Ecto neural progenitor cell (in vitro differentiated cells): ENCODE data around the gene SHOC1.
"Not testable (repeated sequence)": the region's sequence is repeated elsewhere in the genome, so short reads cannot be mapped to it uniquely, and the experiment has no call there.

Source experiments
- DNase-seq: peaks from one replicate; pipeline ENCODE4 v3.0.0-alpha.2; 2018; ENCODE audit warnings: low spot score

The SHOC1 gene

DNA sequence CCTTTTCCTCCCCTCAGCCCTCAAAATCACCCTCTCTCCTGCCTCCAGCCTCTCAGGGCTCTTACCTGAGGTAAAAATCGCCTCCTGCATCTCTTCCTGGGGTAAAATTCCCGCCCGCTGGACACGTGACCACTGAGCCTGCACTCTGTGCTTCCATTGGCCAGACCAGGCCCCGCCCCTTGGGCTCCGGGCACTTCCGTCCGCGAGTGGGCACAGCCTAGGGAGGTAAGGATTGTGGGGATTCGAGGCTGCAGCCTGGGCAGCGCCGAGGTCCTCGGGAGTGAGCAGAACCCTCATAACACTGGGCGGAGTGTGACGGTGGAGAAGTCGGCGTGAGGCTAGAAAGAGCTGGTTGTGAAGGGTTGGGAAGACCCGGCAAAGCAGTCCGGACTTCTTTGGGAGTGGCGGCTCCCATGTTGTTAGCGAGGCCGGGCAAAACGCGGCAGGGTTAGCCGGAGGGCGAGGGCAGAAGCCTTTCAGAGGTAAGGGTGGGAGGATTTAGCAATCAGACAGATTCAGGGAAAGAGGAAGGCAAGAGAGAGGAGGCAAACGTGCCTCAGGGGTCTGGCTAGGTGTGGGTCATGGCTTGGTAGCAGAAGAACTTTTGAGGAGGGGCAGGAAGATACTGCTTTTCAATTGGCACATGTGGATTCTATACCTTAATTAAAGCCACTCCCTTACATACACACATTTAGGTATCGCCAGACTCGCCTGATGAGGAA, at the start of gene SHOC1:
TSS of gene SHOC1 (minus strand) at position 103 of the 722 bp plus-strand sequence. CDS start 3,519 bp downstream, outside the sequence.
- no peak for DNase-seq

DNA sequence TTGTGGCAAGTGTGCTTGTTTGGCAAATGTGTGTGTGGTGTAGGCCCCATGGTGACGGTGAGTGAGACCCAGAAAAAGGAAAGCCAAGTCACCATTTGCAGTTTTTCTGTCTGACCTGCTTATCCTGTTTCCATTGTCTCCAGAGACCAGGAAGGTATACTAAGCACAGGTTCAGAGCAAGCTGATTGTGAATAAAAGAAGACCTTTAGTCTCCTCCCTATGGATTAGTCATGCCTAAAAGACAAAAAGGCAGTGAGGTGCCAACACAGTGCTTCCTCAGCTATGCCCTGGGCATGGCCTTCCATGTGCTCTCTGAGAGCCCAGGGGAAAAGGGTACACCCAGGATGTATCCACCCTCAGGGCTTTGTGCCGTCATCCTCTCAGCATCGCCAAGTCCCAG, 49.2 kb upstream of the SHOC1 start:
- no peak for DNase-seq

DNA sequence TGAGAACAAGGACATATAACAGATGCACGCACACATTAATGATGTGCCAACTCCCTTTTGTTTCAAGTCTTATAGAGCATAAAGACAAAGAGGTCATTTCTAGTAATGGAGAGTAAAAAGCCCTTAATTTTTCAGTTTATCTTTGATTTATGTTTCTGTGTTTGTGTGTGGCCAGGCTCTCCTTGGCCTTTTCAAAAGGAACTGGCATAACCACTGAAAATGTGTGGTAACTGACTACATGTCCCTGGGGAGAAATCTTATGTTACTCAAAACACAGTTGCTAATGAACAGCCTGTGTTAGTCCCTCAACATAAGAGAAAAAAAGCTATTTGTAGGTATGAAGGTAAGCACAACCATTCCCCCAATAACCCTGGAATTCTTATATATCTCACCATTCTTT, 47.6 kb upstream of the SHOC1 start:
- no peak for DNase-seq

DNA sequence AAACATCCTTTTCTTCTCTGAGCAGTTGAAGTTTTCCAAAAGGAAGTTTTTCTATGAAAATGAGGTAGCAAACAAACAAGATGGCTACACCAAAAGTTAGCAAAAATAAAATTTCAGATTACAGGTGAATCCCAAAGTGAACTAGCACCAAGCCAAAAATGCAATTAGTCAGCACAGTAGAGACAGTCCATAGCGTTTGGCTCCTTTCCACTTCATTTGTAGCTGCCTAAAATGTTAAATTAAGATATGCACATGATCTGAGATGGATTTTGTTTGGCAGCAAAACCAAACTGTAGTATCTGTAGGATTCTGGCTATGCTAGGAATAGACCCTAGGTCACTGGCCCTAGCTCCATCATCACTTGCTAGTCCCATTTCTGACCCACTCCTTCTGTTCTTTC, 45.7 kb upstream of the SHOC1 start:
- no peak for DNase-seq

DNA sequence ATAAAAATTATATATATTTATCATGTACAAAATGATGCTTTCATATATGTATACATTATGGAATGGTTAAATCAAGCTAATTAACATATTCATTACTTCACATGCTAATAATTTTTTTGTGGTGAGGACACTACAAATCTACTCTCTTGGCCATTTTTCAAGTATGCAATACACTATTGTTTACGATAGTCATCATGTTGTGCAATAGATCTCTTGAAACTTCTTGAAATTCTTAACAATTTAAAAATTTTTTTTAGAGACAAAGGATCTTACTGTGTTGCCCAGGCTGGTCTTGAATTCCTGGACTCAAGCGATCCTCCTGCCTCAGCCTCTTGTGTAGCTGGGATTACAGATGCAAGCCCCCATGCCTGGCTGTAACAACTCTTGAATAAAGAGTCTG, 45.2 kb upstream of the SHOC1 start:
- DNase-seq = no peak

DNA sequence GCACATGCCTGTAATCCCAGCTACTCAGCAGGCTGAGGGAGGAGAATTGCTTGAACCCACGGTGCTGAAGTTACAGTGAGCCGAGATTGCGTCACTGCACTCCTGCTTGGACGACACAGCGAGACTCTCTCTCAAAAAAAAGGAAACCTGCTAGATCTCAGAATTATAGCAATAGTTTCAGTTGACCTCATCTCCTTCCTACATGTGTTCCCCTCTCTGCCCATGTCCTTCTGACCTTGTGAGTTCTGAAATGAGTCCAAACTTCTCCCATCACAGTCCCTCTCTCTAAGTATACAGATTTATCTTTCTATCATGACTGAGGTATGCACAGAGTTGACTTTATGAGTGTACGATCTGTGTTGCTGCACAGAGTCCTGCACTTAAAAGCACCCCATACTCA, 44.6 kb upstream of the SHOC1 start:
- DNase-seq = no peak

DNA sequence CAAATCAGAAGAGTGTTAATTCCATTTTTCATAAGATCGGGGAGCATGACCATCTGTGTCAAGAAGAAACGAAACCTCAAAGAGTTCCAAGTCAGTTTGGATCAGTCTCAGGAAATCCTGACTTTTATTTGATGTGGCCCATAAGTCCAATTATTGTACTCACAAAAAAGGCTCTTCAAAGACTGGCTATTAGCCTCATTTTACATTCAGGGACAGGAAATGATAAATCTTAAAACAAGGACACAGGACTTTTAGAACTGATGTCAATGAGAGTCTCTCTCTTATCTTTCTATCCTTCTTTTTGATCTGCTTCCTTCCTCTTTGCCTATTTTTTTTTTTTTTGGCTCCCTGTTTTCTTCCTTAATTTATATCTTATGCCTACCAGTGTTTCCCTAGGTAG, 43.7 kb upstream of the SHOC1 start:
- no peak for DNase-seq

DNA sequence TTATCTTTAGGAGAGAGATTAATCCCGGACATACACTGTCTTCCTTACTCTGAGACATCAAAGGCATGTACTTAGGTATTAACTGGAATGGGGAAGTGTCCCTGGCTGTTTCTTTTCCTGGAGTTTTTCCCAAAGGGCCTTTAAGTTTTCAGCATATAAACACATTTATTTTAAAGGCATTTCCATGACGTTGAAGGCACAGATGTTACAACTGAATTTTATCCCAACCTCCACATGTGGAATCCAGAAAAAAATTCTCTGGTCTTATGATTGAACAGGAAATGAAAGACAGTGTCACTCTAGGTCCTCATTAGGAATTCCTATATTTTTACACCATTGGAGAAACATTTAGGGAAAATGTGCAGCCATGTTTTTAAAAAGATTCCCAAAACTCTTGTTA, 41.6 kb upstream of the SHOC1 start:
- DNase-seq = no peak

DNA sequence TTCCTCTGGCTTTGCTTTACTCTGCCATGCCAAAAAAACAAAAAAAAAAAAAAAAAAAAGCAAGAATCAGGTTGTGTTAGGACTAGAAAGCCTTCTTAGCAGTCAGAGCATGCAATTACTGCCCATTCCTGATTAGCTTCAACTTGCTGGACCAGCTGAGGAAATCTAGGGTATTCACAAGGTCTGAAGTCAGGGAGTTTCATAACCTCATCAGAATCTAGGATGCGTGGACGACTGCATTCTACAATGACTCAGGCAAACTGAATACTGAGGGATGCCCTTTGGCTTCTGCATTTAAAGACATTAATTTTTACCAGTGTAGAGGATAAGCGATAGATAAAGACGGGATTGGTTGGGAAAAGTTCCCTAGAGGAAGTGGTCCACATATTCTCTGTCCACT, 39.2 kb upstream of the SHOC1 start:
- no peak for DNase-seq

DNA sequence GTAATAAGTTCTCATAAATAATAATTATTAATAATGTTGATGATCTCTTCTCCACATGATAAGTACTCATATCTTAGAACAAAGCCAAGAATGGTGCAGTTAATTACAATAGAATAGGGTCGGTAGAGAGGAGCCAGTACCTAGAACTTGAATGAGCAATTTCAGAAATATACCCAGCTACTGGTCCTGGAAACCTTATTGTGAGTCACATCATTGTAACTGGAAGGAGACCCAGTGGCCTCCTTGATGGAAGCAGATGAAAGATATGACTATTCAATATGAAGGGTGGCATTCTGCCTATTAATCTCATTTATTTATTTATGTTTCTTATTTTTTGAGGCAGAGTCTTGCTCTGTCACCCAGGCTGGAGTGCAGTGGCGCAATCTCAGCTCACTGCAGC, 37.7 kb upstream of the SHOC1 start:
- no peak for DNase-seq

DNA sequence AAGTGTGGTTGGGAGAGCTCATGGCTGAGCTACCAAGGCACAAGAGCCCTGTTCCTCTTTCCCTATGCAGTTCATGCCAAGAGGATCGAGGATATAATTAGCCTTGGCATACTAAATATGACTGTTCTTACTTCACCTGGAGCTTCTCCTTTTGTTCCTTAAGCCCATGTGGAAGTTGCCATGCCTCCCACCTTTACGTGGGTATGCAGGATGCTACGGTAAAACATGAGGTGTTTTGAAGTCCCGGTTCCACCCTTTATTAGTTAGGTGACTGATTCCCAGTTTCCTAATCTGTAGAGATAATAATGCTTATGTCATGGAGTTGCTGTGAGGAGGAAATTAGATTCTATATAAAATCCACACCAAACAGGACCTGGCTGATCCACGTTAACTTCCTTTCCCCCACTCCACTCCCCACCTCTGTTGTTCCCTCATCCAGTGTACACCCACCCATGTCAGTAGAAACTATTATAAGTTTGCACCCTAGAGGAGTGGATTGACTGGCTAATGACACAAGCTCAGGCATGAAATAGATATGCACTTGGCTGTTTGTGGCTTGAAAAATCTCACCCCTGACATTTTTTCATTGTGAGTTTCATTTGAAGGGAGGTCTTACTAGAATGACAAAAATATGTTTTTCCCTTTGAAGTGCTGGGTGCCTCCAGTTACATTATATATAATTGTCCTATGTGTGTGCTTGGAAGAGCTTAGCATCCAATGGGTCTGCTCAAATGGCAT, 36.8 kb upstream of the SHOC1 start:
- DNase-seq = no peak

DNA sequence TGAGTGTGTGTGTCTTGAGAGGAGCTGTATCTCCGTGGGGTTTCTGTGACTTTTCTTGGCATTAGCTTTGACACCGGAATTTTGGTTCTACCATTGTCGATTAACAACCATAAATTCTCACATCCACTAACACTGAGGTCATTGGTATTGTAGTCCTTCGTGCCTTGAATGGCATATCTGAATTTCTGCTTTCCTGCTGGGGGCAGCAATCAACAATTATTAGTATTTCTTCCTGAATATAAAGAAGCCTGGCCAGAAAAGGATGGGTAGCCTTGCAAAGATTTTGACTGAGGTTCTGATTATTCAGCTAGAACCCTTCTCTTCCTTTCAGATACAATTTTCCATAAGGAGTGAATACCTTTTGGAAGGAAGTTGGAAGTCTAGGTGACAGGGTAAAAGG, 33.5 kb upstream of the SHOC1 start:
- no peak for DNase-seq

DNA sequence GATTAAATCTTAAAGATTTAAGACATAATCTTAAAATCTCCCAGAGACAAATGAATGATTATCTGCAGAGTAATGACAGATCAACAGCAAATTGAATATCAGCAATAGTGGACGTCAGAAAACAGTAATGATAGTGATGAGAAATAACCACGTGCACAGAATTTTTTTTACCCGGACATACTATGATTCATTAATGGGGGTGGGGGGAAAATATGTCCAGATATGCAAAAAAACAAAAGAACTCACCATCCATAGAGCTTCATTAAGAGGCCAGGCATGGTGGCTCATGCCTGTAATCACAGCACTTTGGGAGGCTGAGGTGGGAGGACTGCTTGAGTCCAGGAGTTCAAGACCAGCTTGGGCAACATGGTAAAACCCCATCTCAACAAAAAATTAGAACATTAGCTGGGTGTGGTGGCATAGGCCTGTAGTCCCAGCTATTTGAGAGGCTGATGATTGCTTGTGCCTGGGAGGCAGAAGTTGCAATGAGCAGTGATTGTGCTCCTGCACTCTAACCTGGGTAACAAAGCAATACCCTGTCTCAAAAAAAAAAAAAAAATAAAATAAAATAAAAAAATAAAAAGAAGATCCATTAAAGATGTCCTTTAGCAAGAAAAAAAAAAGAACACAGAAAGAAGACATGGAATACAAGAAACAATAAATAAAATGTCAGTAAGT, 30.9 kb upstream of the SHOC1 start:
- DNase-seq = no peak

DNA sequence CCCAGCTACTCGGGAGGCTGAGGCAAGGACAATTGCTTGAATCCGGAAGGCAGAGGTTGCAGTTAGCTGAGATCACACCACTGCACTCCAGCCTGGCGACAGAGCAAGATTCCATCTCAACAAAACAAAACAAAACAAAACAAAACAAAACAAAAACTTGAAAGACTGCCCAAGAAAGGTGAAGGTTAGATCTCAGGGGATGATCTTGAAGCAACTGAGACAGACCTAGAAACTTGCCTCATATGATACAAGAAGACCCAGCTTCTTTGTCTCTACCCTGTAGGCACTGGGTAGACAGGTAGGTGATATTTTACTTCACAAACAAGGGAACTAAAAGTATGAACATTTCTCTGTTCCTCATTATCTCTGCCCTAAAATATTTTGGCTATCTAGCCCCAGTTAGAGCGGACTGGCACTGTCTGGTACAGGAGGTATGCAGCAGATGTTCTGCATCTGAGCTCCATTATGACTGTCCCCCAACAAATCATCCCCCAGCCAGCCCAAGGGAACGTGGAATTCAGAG, 26.3 kb upstream of the SHOC1 start:
- DNase-seq = no peak

DNA sequence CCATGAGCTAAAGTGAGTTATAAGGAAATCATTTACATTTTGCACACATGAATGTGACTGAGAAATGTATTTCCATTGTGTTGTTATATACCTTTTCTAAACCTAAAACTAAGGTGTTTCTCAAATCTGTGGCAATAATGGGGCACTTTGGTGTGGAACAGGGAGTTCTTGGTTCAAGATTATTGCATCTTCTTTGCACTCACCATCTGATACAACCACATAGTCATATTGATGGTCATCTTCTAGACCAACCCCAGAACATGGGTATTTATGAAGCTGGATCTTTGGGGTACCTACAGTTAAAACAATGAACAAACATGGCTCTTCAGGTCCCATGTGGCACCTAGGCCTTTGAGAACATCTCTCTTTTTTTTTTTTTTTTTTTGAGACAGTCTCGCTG, 24.6 kb upstream of the SHOC1 start:
- no peak for DNase-seq

DNA sequence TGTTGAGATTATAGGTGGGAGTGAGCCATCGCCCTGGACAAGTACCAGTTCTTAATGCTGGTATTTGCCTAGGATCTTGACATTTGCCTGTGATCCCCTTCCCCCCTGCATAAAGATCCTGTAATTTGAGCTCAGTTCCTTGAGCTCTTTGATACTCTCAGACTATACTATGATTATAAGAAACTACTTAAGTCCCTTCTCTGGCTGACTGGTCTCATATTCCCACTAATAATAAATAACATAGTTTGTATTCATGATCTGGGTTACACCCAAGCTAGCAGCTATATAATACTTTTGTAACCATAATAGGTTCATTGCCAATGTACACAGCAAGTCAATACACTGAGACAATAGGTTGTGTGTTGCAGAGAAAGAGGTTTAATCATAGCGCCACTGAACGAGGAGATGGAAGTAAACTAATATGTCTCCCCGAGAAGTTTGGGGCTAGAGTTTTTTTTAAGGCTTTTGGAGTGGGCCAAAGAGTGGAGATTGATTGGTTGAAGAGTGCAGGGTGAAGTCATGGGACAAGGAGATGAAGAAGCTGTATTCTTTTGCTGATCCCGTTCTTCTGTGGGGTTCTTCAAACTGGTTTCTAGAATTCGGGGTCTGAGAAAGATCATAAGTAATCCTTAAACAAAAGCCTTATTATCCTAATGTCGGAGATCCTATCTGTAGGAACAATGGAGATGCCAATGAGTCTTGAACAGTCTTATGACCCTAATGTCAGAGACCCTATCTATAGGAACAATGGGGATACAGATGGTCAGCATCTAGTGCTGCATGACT, 20.7 kb upstream of the SHOC1 start:
- no peak for DNase-seq

DNA sequence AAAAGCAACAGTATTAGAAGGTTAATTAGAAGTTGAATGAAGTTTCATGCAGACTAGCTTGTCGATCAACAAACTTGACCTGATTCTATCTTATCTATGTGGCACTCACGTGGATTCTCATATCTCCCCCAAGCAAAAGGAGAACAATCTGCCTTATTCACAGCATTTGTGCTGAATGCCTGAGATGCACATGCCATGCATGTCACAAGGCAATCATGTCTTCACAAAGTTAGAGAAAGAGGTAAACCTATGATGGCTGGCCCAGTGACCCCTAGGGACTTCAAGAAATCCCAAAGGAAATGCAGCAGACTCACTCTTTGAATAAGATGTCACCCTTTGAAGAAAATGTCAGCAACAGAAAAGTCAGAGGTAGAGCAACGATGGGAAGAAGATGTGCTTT, 17.6 kb upstream of the SHOC1 start:
- no peak for DNase-seq

DNA sequence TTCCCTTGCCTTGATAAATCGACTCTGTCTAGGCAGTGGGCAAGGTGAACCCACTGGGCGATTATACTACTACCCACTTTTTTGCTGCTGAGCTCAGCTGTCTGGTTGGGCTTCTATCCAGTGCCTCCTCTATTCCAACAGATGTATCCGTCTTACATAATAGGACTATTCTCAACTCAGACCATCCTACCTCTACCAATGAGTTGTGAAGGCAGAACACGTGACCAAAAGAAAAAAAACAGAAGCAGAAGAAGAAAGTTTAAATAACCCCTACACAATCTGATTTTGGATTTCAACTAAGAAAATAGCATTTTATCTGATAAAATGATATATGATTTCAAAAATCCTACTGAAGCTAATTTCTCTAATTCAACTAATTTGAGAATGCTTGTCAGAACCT, 16.2 kb upstream of the SHOC1 start:
- no peak for DNase-seq

DNA sequence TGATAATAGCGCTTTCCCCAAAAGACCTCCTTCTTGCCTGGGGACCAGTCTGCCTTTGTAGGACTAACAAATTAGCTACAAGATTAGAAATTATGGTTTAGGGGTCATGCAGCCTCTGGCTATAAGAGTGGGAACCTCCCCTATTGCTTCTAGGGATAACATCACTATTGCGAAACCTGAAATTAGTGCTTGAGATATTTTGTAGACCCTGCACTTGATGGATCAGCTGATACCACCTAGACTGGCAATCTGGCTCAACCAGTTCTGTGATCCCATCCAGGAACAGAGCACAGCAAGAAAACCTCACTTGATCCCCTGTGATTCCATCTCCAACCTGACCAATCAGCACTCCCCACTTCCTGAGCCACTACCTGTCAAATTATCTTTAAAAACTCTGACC, 15.7 kb upstream of the SHOC1 start:
- DNase-seq = not testable (repeated sequence)

DNA sequence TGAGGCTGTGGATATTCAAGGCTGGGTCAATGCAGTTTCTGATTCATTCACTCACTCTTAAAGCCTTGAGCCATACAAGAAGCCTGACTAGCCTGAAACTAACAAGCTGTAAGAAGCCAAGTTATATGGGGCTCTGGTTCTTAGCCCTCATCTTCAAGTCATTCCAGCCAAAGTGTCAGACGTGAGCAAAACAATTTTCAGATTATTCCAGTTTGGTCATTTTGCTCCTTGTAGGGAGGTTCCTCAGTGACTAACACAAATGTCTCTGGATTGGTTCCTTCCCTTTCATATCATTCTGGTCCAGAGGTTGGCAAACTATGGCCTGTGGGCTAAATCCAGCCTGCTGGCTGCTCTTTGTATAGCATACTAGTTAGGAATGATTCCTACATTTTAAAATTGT, 12.5 kb upstream of the SHOC1 start:
- no peak for DNase-seq

DNA sequence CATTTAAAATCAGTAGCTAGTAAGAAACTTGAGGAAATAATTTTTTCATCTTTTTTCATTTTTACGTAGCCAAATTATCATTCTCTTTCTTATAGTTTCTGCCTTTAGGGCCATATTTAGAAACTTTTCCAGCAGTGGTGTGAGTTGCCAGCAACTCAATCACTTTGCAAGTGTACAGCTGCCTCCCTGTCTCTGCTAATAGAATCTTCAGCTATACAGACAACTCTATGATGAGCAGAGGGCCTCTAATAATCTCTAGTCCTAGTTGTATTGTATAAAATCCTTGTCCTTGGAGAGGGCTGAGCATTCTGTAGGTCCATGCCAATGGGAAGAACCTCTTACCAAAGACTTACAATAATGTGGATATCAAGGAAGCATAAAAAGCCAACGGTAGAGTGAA, 11.5 kb upstream of the SHOC1 start:
- DNase-seq = no peak

DNA sequence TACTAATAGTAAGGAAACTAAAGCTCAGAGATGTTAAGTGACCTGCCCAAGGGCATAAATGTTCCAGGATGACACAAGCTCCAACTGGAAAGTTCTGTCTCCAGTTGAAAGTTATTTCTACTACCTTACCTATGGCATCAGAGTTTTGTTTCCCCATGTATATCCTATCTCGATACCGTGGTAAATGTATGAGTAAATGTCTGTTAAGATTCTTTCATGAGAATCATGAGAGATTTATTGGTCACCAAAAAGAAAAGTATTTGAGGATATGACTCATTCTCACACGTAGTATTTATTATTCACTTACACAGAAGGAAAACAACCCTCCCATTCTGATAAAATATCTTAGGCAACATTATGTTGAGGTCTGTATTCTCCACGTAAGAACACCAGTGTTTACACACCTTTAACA, 11.1 kb upstream of the SHOC1 start:
- DNase-seq = no peak
